Calu3 (cell line): ENCODE measurements around the gene KDM2A. TPM values are rescaled to one million over a fixed set of nuclear protein-coding genes. Genes with fewer than 3 reads are reported as not detected.
A peak's percentile ranks its signal among the peaks of the same experiment; 100 is the strongest.

ENCODE experiments used
- BruUV-seq: library from RNA; stranded (reverse); fragments of 400-500 nt; replicated peaks from 2 replicates; lab custom pipeline; 2021; lab: Mats Ljungman, UMichigan
- CTCF ChIA-PET: fragments of 300-600 bp; sonication (Branson Sonifier 250); formaldehyde crosslinking; loops from one replicate; lab custom pipeline; 2022; ENCODE audit warnings: antibody characterized with exemption; lab: Charles Lee
- DNase-seq: peaks from one replicate; pipeline ENCODE4 v3.0.0; 2022
- H3K27ac Mint-ChIP-seq: one replicate; pipeline ENCODE4 v1.8.0; 2022; ENCODE audit warnings: mixed read lengths; ENCODE audit not compliant: unreplicated experiment
- H3K27me3 Mint-ChIP-seq: one replicate; pipeline ENCODE4 v1.8.0; 2022; ENCODE audit warnings: mixed read lengths; ENCODE audit not compliant: unreplicated experiment
- H3K36me3 Mint-ChIP-seq: one replicate; pipeline ENCODE4 v1.8.0; 2022; ENCODE audit warnings: mild to moderate bottlenecking, moderate library complexity, mixed read lengths; ENCODE audit not compliant: insufficient read depth, unreplicated experiment
- H3K4me1 Mint-ChIP-seq: one replicate; pipeline ENCODE4 v1.8.0; 2022; ENCODE audit warnings: mild to moderate bottlenecking, low read depth, mixed read lengths; ENCODE audit not compliant: unreplicated experiment
- H3K4me3 Mint-ChIP-seq: one replicate; pipeline ENCODE4 v1.8.0; 2022; ENCODE audit warnings: mild to moderate bottlenecking, low read depth, moderate library complexity, mixed read lengths; ENCODE audit not compliant: unreplicated experiment
- H3K9me3 Mint-ChIP-seq: one replicate; pipeline ENCODE4 v1.8.0; 2022; ENCODE audit warnings: low read depth, mixed read lengths; ENCODE audit not compliant: unreplicated experiment
- intact Hi-C: fragments of 100-400 bp; cut with micrococcal nuclease; formaldehyde crosslinking; loops from one replicate; pipeline ENCODE4 v1.10.0; 2022; ENCODE audit not compliant: unreplicated experiment
- total RNA-seq: library from RNA; stranded (reverse); gene quantifications from 2 replicates; pipeline ENCODE4 v1.2.3, GENCODE V29; 2022
- TF ChIP-seq, protein P1 (sequence below): fragments of 200-600 bp; IDR thresholded peaks from one replicate; pipeline ENCODE4 v1.8.0; 2022; ENCODE audit warnings: antibody characterized with exemption; ENCODE audit not compliant: unreplicated experiment

KDM2A gene
- total RNA-seq, 1 experiment from 2014 or later = 73.2 TPM

DNA sequence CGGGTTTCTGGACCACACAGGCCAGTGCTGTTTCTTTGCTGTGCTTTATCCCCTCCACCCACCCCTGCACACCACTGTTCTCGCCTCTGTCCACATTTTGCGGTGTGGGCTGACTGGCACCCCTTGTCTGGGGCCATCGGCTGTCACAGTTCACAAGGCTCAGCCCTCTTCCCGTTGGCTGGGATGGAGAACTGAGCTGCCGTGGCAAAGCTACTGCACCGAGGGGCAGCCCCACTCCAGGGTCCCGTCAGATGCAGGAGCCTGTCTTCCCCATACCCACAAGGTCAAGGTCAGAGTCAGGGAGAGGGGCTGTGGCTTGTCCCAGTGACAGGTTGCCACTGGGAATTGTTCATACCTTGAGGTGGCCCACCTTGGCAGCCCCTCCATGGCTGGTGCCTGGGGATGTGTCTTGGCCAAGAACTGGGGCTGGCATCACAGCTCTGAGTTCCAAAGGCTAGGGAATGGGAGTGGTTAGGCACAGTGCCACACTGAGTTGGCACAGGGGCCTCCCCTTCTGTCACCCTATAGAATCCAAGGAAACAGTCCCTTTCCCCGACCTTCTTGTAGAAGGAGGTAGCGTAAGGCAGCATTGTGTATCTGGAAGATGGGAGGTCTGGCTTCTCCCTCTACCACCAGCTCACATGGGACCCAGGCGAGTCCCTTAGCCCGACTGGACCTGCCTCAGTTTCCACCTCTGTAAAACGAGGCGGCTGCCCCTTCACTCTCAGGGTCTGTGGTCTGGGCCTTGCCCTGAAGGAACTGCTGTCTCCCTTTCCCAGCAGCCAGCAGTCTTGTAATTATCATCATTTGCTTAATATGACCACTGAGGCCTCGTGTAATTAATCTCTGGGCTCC is 150.6 kb downstream of the KDM2A start:
- no peak for DNase-seq
- peak overlapping the region; percentile 14 for H3K4me3 Mint-ChIP-seq
- H3K27me3 Mint-ChIP-seq = no peaks in the 10 kb centered on the region
- no peak overlapping the region for H3K27ac Mint-ChIP-seq
- H3K4me1 Mint-ChIP-seq = peaks cover 27% of the 10 kb centered on the region
- TF ChIP-seq, protein P1, sequence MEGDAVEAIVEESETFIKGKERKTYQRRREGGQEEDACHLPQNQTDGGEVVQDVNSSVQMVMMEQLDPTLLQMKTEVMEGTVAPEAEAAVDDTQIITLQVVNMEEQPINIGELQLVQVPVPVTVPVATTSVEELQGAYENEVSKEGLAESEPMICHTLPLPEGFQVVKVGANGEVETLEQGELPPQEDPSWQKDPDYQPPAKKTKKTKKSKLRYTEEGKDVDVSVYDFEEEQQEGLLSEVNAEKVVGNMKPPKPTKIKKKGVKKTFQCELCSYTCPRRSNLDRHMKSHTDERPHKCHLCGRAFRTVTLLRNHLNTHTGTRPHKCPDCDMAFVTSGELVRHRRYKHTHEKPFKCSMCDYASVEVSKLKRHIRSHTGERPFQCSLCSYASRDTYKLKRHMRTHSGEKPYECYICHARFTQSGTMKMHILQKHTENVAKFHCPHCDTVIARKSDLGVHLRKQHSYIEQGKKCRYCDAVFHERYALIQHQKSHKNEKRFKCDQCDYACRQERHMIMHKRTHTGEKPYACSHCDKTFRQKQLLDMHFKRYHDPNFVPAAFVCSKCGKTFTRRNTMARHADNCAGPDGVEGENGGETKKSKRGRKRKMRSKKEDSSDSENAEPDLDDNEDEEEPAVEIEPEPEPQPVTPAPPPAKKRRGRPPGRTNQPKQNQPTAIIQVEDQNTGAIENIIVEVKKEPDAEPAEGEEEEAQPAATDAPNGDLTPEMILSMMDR = no peak
- intact Hi-C loops = loop anchor here (10.0 kb wide), 1 partner anchor 115 kb away; no protein-coding TSS in a partner anchor
- no TSS peak for BruUV-seq
- H3K36me3 Mint-ChIP-seq = peaks cover 51% of the 10 kb centered on the region
- CTCF ChIA-PET = interaction anchor here (1.4 kb wide), 1 partner anchor 48 kb away, joined by 5 read pairs; no protein-coding TSS in a partner anchor
- no peaks in the 10 kb centered on the region for H3K9me3 Mint-ChIP-seq

DNA sequence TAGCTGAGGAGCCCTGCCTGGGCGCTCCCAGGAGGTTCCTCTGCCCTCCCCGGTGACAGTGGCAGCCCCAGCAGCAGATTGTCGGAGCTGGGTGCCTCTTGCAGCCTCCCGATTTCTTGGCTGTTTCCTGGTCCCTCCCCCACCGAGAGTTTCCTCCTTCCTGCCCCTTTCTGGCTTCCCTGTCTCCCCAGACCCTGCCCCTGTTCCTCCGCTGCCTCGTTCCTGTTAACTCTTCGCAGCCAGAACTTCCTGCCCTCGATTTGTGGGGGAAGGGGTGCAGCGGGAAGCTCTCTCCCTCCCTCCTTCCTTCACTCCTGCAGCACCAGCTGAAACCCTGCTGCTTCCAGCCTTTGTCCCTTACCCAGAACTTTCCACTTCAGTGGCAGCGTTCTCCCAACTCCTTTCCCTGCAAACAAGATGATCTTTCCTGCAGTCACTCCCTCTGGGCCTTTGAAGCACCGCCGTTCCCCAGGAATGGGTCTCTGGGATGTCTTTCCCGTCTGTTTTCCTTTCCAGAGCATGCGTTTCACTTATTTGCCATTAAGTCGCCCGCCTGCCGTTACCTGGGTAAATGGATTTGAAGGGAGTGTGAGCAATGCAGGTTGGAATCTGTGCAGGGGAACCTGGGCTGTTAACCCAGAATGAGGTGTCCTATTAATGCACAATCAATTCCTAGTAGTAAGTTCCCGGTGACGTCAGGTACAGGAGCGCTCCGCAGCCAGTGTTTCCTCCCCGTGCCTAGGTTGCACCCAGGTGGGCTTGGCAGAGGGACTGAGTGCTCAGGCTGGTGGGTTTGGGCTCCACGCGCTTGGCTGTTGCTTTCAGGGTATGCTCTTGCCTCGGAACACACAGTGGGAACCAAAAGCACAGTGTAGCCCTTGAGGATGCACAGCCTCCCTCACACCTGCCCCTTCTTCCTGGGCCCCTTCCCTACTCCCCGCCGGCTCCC is 151.5 kb downstream of the KDM2A start:
- no peak for DNase-seq

DNA sequence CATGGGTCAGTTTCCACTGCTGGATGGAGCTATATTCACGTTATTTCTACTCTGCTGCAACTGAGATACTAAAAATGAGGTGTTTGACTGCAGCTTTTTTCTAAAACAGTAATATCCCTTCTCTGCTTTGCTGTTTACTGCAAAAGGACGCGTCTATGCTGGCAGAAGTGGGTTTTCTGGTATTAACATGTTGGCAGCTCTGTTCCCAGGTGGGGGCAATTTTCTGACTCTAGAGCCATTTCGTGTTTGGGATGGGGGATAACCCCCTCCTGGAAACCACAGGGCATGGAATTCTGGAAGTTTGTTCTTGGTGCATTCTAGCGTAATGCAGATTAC is 152.1 kb downstream of the KDM2A start:
- no peak overlapping the region for H3K27ac Mint-ChIP-seq
- TF ChIP-seq, protein P1 = no peak
- no peak for DNase-seq
- CTCF ChIA-PET = interaction anchor here (0.6 kb wide), 1 partner anchor 9 kb away, joined by 3 read pairs; no protein-coding TSS in a partner anchor
- H3K36me3 Mint-ChIP-seq = peaks cover 43% of the 10 kb centered on the region
- H3K4me3 Mint-ChIP-seq = no peak overlapping the region
- H3K27me3 Mint-ChIP-seq = no peaks in the 10 kb centered on the region
- no peaks in the 10 kb centered on the region for H3K9me3 Mint-ChIP-seq
- intact Hi-C loops = no loop called here
- H3K4me1 Mint-ChIP-seq = peaks cover 22% of the 10 kb centered on the region
- TSS peak; percentile 1 for BruUV-seq

More for the DNA sequence above, 151.5 kb downstream of the KDM2A start:
- Mint-ChIP-seq H3K27ac (no peak overlapping the region), H3K36me3 (peaks cover 50% of the 10 kb centered on the region), H3K4me3 (no peak overlapping the region), H3K9me3 (no peaks in the 10 kb centered on the region), H3K27me3 (no peaks in the 10 kb centered on the region), H3K4me1 (peaks cover 26% of the 10 kb centered on the region)
- CTCF ChIA-PET = interaction anchor here (1.4 kb wide), 1 partner anchor 47 kb away, joined by 5 read pairs; no protein-coding TSS in a partner anchor
- TF ChIP-seq, protein P1 = no peak
- no TSS peak for BruUV-seq
- intact Hi-C loops = no loop called here
